Kidney (tissue), 14 donors: Measurements from ENCODE around the gene UNC45A. TPM values are rescaled to one million over a fixed set of nuclear protein-coding genes. Genes with fewer than 3 reads are reported as not detected.

Source experiments
- DNase-seq, 5 donors: peaks; one replicate each; pipeline ENCODE4 v3.0.0-alpha.2; 2013 to 2020
- FAIRE-seq: peaks from 2 replicates; lab custom pipeline; 2012; peaks lifted over from hg19 to GRCh38; lab: Jason Lieb, UNC
- H3K27ac ChIP-seq, 2 donors: one replicate each; pipeline ENCODE4 v1.7.0; 2013; ENCODE audit warnings: low read depth in 2 of 2, low read length in 2 of 2, inconsistent platforms in 1 of 2
- H3K27me3 ChIP-seq: one replicate; pipeline ENCODE4 v1.7.1; 2013; ENCODE audit warnings: low read length, inconsistent platforms; ENCODE audit not compliant: control insufficient read depth, insufficient read depth
- H3K36me3 ChIP-seq, 3 donors: one replicate each; pipeline versions ENCODE4 v1.7.0 to v1.7.1; 2013; ENCODE audit warnings: low read length in 3 of 3, control low read depth in 1 of 3, inconsistent platforms in 1 of 3; ENCODE audit not compliant: insufficient read depth in 3 of 3, control insufficient read depth in 2 of 3
- H3K4me1 ChIP-seq, 3 donors: one replicate each; pipeline versions ENCODE4 v1.7.0 to v1.7.1; 2013; ENCODE audit warnings: low read length in 3 of 3, inconsistent platforms in 1 of 3, low read depth in 1 of 3; ENCODE audit not compliant: control insufficient read depth in 2 of 3, insufficient read depth in 2 of 3
- H3K4me3 ChIP-seq, 3 donors: one replicate each; pipeline versions ENCODE4 v1.7.0 to v1.8.1; 2013; ENCODE audit warnings: low read length in 3 of 3, control low read depth in 1 of 3, inconsistent platforms in 1 of 3
- H3K9ac ChIP-seq, 3 donors: one replicate each; pipeline versions ENCODE4 v1.7.0 to v1.7.1; 2013; ENCODE audit warnings: low read length in 3 of 3, control low read depth in 1 of 3, inconsistent platforms in 1 of 3
- H3K9me3 ChIP-seq, 3 donors: one replicate each; pipeline versions ENCODE4 v1.7.0 to v1.7.1; 2013; ENCODE audit warnings: low read length in 3 of 3, control low read depth in 1 of 3, inconsistent platforms in 1 of 3; ENCODE audit not compliant: control insufficient read depth in 2 of 3, insufficient read depth in 1 of 3
- intact Hi-C: fragments of 100-400 bp; cut with DNase I; formaldehyde crosslinking; loops from one replicate; pipeline ENCODE4 v1.11.1; 2022
- polyA plus RNA-seq: library from polyadenylated mRNA; stranded (reverse); fragments of 350-450 nt; fragmentation: Illumina TruSeq; extraction: RNeasy Lipid Tissue Mini Kit (QIAGEN cat#74804); gene quantifications from one replicate; pipeline ENCODE4 v1.2.3, GENCODE V29; 2014; ENCODE audit warnings: low read depth, low replicate concordance; ENCODE audit not compliant: insufficient read depth
- total RNA-seq: library from RNA; stranded (reverse); fragmentation: NEBNext Ultra II Directional; extraction: Animal tissue kit (Norgen Biotek cat#: 25700); gene quantifications from one replicate; pipeline ENCODE4 v1.2.1, GENCODE V29; 2021
- TF ChIP-seq, protein P1 (sequence below): IDR thresholded peaks from 3 replicates; pipeline ENCODE4 v1.5.1; 2012; ENCODE audit warnings: mild to moderate bottlenecking, moderate library complexity, borderline replicate concordance; ENCODE audit not compliant: insufficient read depth; ENCODE audit errors: extremely low read depth
- donor health status: control.
- donor health status: control.
- donor health status: control.
- donor health status: control.
- donor health status: control.
- donor health status: DM: yes; HTN: yes; CAD: no.
- donor health status: Normal renal cell carcinoma (clear cell type).

Gene UNC45A
- total and polyA plus RNA-seq, 2 donors from 2014 or later: 48.9 to 62.8 TPM

DNA sequence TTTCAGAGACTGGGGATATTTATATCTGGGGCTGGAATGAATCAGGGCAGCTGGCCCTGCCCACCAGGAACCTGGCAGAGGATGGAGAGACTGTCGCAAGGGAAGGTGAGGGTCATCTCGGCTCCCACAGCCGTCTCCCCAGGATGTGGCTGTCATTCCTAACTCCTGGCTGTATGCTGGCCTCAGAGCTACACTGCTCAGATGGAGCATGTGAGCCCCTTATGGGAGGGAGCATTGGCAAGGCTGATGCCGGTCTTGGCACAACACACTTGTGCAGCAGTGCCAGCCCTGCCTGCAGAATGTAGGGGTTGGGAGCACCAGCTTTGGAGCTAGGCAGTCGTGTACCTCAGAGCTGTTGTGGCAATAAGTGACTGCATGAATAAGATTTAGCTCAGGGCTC, 24.8 kb downstream of the UNC45A start:
- DNase-seq (no peak), FAIRE-seq (no peak)
- H3K9ac ChIP-seq: no peak overlapping the region
- H3K27me3 ChIP-seq: no peaks in the 10 kb centered on the region
- H3K4me3 ChIP-seq: no peak overlapping the region
- TF ChIP-seq, protein P1, sequence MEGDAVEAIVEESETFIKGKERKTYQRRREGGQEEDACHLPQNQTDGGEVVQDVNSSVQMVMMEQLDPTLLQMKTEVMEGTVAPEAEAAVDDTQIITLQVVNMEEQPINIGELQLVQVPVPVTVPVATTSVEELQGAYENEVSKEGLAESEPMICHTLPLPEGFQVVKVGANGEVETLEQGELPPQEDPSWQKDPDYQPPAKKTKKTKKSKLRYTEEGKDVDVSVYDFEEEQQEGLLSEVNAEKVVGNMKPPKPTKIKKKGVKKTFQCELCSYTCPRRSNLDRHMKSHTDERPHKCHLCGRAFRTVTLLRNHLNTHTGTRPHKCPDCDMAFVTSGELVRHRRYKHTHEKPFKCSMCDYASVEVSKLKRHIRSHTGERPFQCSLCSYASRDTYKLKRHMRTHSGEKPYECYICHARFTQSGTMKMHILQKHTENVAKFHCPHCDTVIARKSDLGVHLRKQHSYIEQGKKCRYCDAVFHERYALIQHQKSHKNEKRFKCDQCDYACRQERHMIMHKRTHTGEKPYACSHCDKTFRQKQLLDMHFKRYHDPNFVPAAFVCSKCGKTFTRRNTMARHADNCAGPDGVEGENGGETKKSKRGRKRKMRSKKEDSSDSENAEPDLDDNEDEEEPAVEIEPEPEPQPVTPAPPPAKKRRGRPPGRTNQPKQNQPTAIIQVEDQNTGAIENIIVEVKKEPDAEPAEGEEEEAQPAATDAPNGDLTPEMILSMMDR: no peak
- H3K27ac ChIP-seq: no peak overlapping the region
- no peaks in the 10 kb centered on the region for H3K9me3 ChIP-seq
- no peaks in the 10 kb centered on the region for H3K36me3 ChIP-seq
- intact Hi-C loops: no loop called here
- peaks cover 0 to 12% (median 5%) of the 10 kb centered on the region in 3 donors for H3K4me1 ChIP-seq

DNA sequence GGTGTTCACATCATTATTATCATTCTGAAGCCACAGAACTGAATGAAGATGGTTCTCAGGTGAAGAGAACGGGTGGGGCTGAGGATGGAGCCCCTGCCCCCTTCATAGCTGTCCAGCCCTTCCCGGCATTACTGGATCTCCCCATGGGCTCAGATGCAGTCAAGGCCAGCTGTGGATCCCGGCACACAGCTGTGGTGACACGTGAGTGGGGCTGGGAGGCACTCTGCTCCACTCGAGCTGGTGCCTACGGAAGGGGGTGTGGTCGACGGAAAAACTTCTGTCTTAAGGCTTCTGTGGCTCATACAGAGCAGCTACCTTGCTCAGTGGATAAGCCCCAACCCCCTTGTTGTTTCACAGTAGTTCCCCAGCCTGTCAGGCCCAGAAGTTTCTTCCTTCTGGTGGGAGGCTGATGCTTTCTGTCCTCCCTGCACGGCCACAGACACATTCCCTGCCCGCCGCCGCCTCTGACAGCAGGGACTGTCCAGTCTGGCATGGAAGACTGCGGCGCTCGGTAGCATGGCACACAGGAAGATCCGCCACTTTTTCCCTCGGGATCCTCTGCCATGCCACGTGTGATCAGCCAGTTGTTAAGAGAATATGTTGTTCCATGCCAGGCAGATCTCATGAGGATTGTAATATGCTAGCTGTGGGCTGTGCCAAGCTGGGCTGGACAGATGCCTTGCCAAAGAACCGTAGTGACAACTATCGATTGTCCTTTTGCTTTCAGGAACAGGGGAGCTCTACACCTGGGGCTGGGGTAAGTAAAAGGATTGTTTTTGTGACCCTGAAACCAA, 25.4 kb downstream of the UNC45A start:
- Histone ChIP-seq H3K9me3 (no peaks in the 10 kb centered on the region), H3K4me1 (peaks cover 0 to 8% (median 5%) of the 10 kb centered on the region in 3 donors), H3K36me3 (no peaks in the 10 kb centered on the region), H3K27me3 (no peaks in the 10 kb centered on the region), H3K27ac (no peak overlapping the region), H3K9ac (no peak overlapping the region), H3K4me3 (no peak overlapping the region)
- DNase-seq (no peak), FAIRE-seq (no peak)
- TF ChIP-seq, protein P1: no peak
- intact Hi-C loops: no loop called here

DNA sequence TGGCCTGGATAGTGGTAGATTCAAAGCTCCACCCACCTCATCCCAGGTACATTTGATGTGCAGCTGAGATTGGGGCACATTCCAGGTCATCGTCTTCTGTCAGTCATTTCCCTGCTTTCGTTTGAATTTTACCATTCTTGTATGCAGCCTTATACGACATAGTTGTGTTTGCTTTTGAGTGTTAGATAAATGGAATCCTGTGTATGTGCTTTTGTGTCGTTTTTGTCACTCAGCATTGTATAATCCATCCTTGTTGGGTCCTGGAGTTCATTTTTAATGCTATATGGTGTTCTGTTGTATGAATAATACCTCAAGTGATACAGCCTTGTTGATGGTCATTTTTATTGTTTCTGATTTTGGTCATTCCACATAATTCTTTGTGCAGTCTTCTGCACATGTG, 26.9 kb downstream of the UNC45A start:
- Histone ChIP-seq H3K4me3 (no peak overlapping the region), H3K9me3 (no peaks in the 10 kb centered on the region), H3K27me3 (no peaks in the 10 kb centered on the region), H3K9ac (no peak overlapping the region), H3K4me1 (peaks cover 0 to 6% (median 0%) of the 10 kb centered on the region in 3 donors), H3K36me3 (peaks cover 0 to 2% (median 2%) of the 10 kb centered on the region in 3 donors), H3K27ac (no peak overlapping the region)
- TF ChIP-seq, protein P1: no peak
- intact Hi-C loops: no loop called here
- FAIRE-seq (no peak), DNase-seq (no peak)
